Mesenteric fat pad (tissue), 1 donor: ENCODE data around the gene CLIC3. TPM values are rescaled to one million over a fixed set of nuclear protein-coding genes. Genes with fewer than 3 reads are reported as not detected.
"Not testable (repeated sequence)": the region's sequence is repeated elsewhere in the genome, so short reads cannot be mapped to it uniquely, and the experiment has no call there.

Experiments
- DNase-seq: peaks from one replicate; pipeline ENCODE4 v3.0.0-alpha.2; 2020; ENCODE audit warnings: low spot score
- total RNA-seq: library from RNA; stranded (reverse); fragmentation: NEBNext Ultra II Directional; extraction: Animal tissue kit (Norgen Biotek cat#: 25700); gene quantifications from one replicate; pipeline ENCODE4 v1.2.1, GENCODE V29; 2021
- donor health status: DM: yes; HTN: yes; CAD: no.

The CLIC3 gene
- total RNA-seq, 1 donor from 2014 or later, result 1.6 TPM

GRCh38 chr9:137017791-137018497, 21.6 kb upstream of the CLIC3 start:
- DNase-seq, result no peak

GRCh38 chr9:137017071-137017470, 20.7 kb upstream of the CLIC3 start:
- DNase-seq, result no peak

GRCh38 chr9:137016436-137016835, 20.1 kb upstream of the CLIC3 start:
- DNase-seq, result no peak

- no peak for DNase-seq
These were observed 19.6 kb upstream of the CLIC3 start for GRCh38 chr9:137015976-137016375.

GRCh38 chr9:137015540-137015930, 19.2 kb upstream of the CLIC3 start:
- DNase-seq, result no peak

- DNase-seq, result no peak
These were observed 18.6 kb upstream of the CLIC3 start for GRCh38 chr9:137014776-137015539.

- DNase-seq, result no peak
These were observed 17.8 kb upstream of the CLIC3 start for GRCh38 chr9:137014166-137014565.

GRCh38 chr9:137013571-137013940, 17.2 kb upstream of the CLIC3 start:
- no peak for DNase-seq

- DNase-seq, result no peak
These were observed 16.6 kb upstream of the CLIC3 start for GRCh38 chr9:137012694-137013570.

GRCh38 chr9:137011907-137012675, 15.7 kb upstream of the CLIC3 start:
- no peak for DNase-seq

GRCh38 chr9:137011156-137011555, 14.8 kb upstream of the CLIC3 start:
- no peak for DNase-seq

- DNase-seq, result no peak
These were observed 13.8 kb upstream of the CLIC3 start for GRCh38 chr9:137009938-137010732.

GRCh38 chr9:137009217-137009616, 12.8 kb upstream of the CLIC3 start:
- no peak for DNase-seq

- no peak for DNase-seq
These were observed 11.9 kb upstream of the CLIC3 start for GRCh38 chr9:137008312-137008711.

GRCh38 chr9:137007816-137008270, 11.5 kb upstream of the CLIC3 start:
- no peak for DNase-seq

GRCh38 chr9:137007108-137007815, 10.9 kb upstream of the CLIC3 start:
- DNase-seq, result no peak

- DNase-seq, result no peak
These were observed 10.0 kb upstream of the CLIC3 start for GRCh38 chr9:137006116-137007003.

- DNase-seq, result not testable (repeated sequence)
These were observed 7.9 kb upstream of the CLIC3 start for GRCh38 chr9:137004285-137004684.
